HEK293T (cell line): ENCODE measurements around the gene EFNA5.

Source experiments
- CTCF ChIA-PET: fragments of 350-600 bp; formaldehyde crosslinking; extraction: SDS; loops from one replicate; lab custom pipeline; 2021; ENCODE audit warnings: antibody characterized with exemption, inconsistent platforms; lab: Yijun Ruan, JAX
- POLR2A ChIA-PET: fragments of 350-600 bp; formaldehyde crosslinking; extraction: SDS; loops from one replicate; lab custom pipeline; 2020; ENCODE audit warnings: antibody characterized with exemption, inconsistent platforms; lab: Yijun Ruan, JAX
- DNase-seq: peaks from one replicate; pipeline ENCODE4 v3.0.0; 2012; ENCODE audit warnings: mixed read lengths; ENCODE audit errors: extremely low spot score
- ARNT ChIP-seq: fragments of 450-650 bp; IDR thresholded peaks from 2 replicates; pipeline ENCODE4 v1.6.1; 2017; ENCODE audit warnings: mild to moderate bottlenecking
- BHLHE40 ChIP-seq: fragments of 450-650 bp; IDR thresholded peaks from 2 replicates; pipeline ENCODE4 v1.6.1; 2016; ENCODE audit warnings: mild to moderate bottlenecking, moderate library complexity, borderline replicate concordance
- CTBP1 ChIP-seq: fragments of 450-650 bp; IDR thresholded peaks from 2 replicates; pipeline ENCODE4 v1.6.1; 2016; ENCODE audit warnings: borderline replicate concordance
- ELF4 ChIP-seq: fragments of 450-650 bp; IDR thresholded peaks from 2 replicates; pipeline ENCODE4 v1.6.1; 2017; ENCODE audit warnings: antibody characterized with exemption
- FOXA1 ChIP-seq: fragments of 450-650 bp; IDR thresholded peaks from 2 replicates; pipeline ENCODE4 v1.6.1; 2016; ENCODE audit warnings: mild to moderate bottlenecking
- FOXK2 ChIP-seq: fragments of 450-650 bp; IDR thresholded peaks from 2 replicates; pipeline ENCODE4 v1.6.1; 2016; ENCODE audit warnings: mild to moderate bottlenecking
- FOXM1 ChIP-seq: fragments of 450-650 bp; IDR thresholded peaks from 2 replicates; pipeline ENCODE4 v1.6.1; 2017; ENCODE audit warnings: mild to moderate bottlenecking, borderline replicate concordance
- HDGF ChIP-seq: fragments of 450-650 bp; IDR thresholded peaks from 2 replicates; pipeline ENCODE4 v1.6.1; 2017; ENCODE audit warnings: antibody characterized with exemption, borderline replicate concordance
- L3MBTL2 ChIP-seq: fragments of 450-650 bp; conservative IDR thresholded peaks from 2 replicates; pipeline ENCODE4 v1.6.1; 2016; ENCODE audit warnings: mild to moderate bottlenecking
- LEF1 ChIP-seq: fragments of 450-650 bp; IDR thresholded peaks from 2 replicates; pipeline ENCODE4 v1.6.1; 2017; ENCODE audit warnings: mild to moderate bottlenecking, borderline replicate concordance
- NFRKB ChIP-seq: fragments of 450-650 bp; IDR thresholded peaks from 2 replicates; pipeline ENCODE4 v1.6.1; 2016; ENCODE audit warnings: mild to moderate bottlenecking, moderate library complexity
- PKNOX1 ChIP-seq: fragments of 450-650 bp; IDR thresholded peaks from 2 replicates; pipeline ENCODE4 v1.6.1; 2016
- SP1 ChIP-seq: fragments of 450-650 bp; IDR thresholded peaks from 2 replicates; pipeline ENCODE4 v1.6.1; 2017
- SUZ12 ChIP-seq: fragments of 450-650 bp; IDR thresholded peaks from 2 replicates; pipeline ENCODE4 v1.6.1; 2016; ENCODE audit warnings: mild to moderate bottlenecking
- TARDBP ChIP-seq: fragments of 450-650 bp; IDR thresholded peaks from 2 replicates; pipeline ENCODE4 v1.6.1; 2016
- ZNF384 ChIP-seq: fragments of 450-650 bp; IDR thresholded peaks from 2 replicates; pipeline ENCODE4 v1.6.1; 2016

The EFNA5 gene

GRCh38 chr5:107563959-107564544 lies 106.7 kb downstream of the EFNA5 start:
- POLR2A ChIA-PET, result no interaction called here
- no peak for DNase-seq
- TF ChIP-seq PKNOX1 (peak; percentile 72), NFRKB (no peak)
- CTCF ChIA-PET, result interaction anchor here (1.5 kb wide), 1 partner anchor 12 kb away, joined by 4 read pairs; no protein-coding TSS in a partner anchor

- CTCF ChIA-PET, result interaction anchor here (1.0 kb wide), 1 partner anchor 12 kb away, joined by 5 read pairs; no protein-coding TSS in a partner anchor
- DNase-seq, result no peak
- TF ChIP-seq PKNOX1 (no peak), NFRKB (no peak), FOXA1 (no peak), ARNT (no peak), SUZ12 (no peak), CTBP1 (no peak), ELF4 (no peak), L3MBTL2 (no peak), HDGF (no peak), SP1 (no peak), BHLHE40 (no peak), TARDBP (no peak), FOXK2 (no peak), LEF1 (no peak), ZNF384 (no peak), FOXM1 (no peak)
- POLR2A ChIA-PET, result no interaction called here
Measured at GRCh38 chr5:107560377-107560776, 110.4 kb downstream of the EFNA5 start.

GRCh38 chr5:107558823-107559375 lies 111.8 kb downstream of the EFNA5 start:
- CTCF ChIA-PET, result no interaction called here
- TF ChIP-seq L3MBTL2, result no peak
- TF ChIP-seq ELF4, result no peak
- no peak for TF ChIP-seq ARNT
- no peak for TF ChIP-seq PKNOX1
- TF ChIP-seq SUZ12, result no peak
- TF ChIP-seq FOXA1, result no peak
- no peak for TF ChIP-seq FOXM1
- no peak for TF ChIP-seq BHLHE40
- no peak for TF ChIP-seq ZNF384
- no peak for TF ChIP-seq CTBP1
- TF ChIP-seq TARDBP, result no peak
- no peak for TF ChIP-seq FOXK2
- TF ChIP-seq NFRKB, result no peak
- TF ChIP-seq SP1, result no peak
- TF ChIP-seq HDGF, result no peak
- no peak for TF ChIP-seq LEF1
- DNase-seq, result no peak
- POLR2A ChIA-PET, result no interaction called here

GRCh38 chr5:107557051-107557658 lies 113.6 kb downstream of the EFNA5 start:
- ChIA-PET CTCF (interaction anchor here (0.6 to 1.3 kb wide), 3 partner anchors 12 to 335 kb away, joined by 4 to 5 read pairs (median 4); no protein-coding TSS in a partner anchor), POLR2A (interaction anchor here (1.2 kb wide), 1 partner anchor 15 kb away, joined by 6 read pairs; no protein-coding TSS in a partner anchor)
- peak; percentile 35 for DNase-seq
- TF ChIP-seq FOXM1 (no peak), HDGF (no peak), NFRKB (no peak), PKNOX1 (0 out of 2 replicates have a peak, but pooled peaks have one; percentile 34), CTBP1 (no peak), L3MBTL2 (no peak), ARNT (no peak), FOXA1 (no peak)

GRCh38 chr5:107556575-107556974 lies 114.2 kb downstream of the EFNA5 start:
- TF ChIP-seq FOXK2, result no peak
- TF ChIP-seq LEF1, result no peak
- TF ChIP-seq CTBP1, result no peak
- no peak for TF ChIP-seq SUZ12
- TF ChIP-seq PKNOX1, result no peak

More at GRCh38 chr5:107556575-107556974, 114.2 kb downstream of the EFNA5 start:
- DNase-seq, result no peak
- ChIA-PET CTCF (no interaction called here), POLR2A (no interaction called here)
